CD8-positive, alpha-beta memory T cell (primary cell): Measurements from ENCODE around the gene MXD1. TPM values are rescaled to one million over a fixed set of nuclear protein-coding genes. Genes with fewer than 3 reads are reported as not detected.
A peak's percentile ranks its signal among the peaks of the same experiment; 100 is the strongest.

ENCODE experiments used
- CTCF ChIA-PET: fragments of 350-600 bp; sonication (Branson Sonifier 250); formaldehyde crosslinking; loops from one replicate; lab custom pipeline; 2021; ENCODE audit warnings: antibody characterized with exemption; lab: Charles Lee
- POLR2A ChIA-PET: fragments of 350-600 bp; sonication (Branson Sonifier 250); formaldehyde crosslinking; loops from one replicate; lab custom pipeline; 2021; ENCODE audit warnings: antibody characterized with exemption; lab: Charles Lee
- DNase-seq, 5 donors: peaks; one replicate each; pipeline versions ENCODE4 v3.0.0 to v3.0.0-alpha.2; 2020 to 2022; ENCODE audit warnings: mixed read lengths in 1 of 5
- H3K27ac ChIP-seq: one replicate; pipeline ENCODE4 v1.7.0; 2013; ENCODE audit warnings: low read depth, mild to moderate bottlenecking, low read length, moderate library complexity
- H3K27me3 ChIP-seq: 2 replicates; pipeline ENCODE4 v1.7.0; 2013; ENCODE audit warnings: low read length, mild to moderate bottlenecking; ENCODE audit not compliant: insufficient read depth, poor library complexity, severe bottlenecking
- H3K36me3 ChIP-seq: 2 replicates; pipeline ENCODE4 v1.7.0; 2013; ENCODE audit warnings: mild to moderate bottlenecking, low read length, moderate library complexity; ENCODE audit not compliant: insufficient read depth
- H3K4me1 ChIP-seq: 2 replicates; pipeline ENCODE4 v1.7.0; 2013; ENCODE audit warnings: mild to moderate bottlenecking, low read length, moderate library complexity; ENCODE audit not compliant: insufficient read depth
- H3K4me3 ChIP-seq: 2 replicates; pipeline ENCODE4 v1.7.0; 2013; ENCODE audit warnings: mild to moderate bottlenecking, low read length
- H3K9me3 ChIP-seq: 2 replicates; pipeline ENCODE4 v1.7.0; 2013; ENCODE audit warnings: mild to moderate bottlenecking, low read length
- H3K27ac Mint-ChIP-seq, 8 donors: one replicate each; pipeline ENCODE4 v1.8.0; 2020 to 2021; ENCODE audit warnings: mixed read lengths in 8 of 8, mild to moderate bottlenecking in 6 of 8, inconsistent platforms in 3 of 8, moderate library complexity in 3 of 8
- H3K27me3 Mint-ChIP-seq, 2 donors: one replicate each; pipeline ENCODE4 v1.8.0; 2020 to 2021; ENCODE audit warnings: mixed read lengths in 2 of 2, mild to moderate bottlenecking in 1 of 2, moderate library complexity in 1 of 2
- H3K36me3 Mint-ChIP-seq, 3 donors: one replicate each; pipeline ENCODE4 v1.8.0; 2020 to 2021; ENCODE audit warnings: mixed read lengths in 3 of 3, inconsistent platforms in 1 of 3, mild to moderate bottlenecking in 1 of 3
- H3K4me1 Mint-ChIP-seq, 3 donors: one replicate each; pipeline ENCODE4 v1.8.0; 2020 to 2021; ENCODE audit warnings: mixed read lengths in 3 of 3, inconsistent platforms in 1 of 3, mild to moderate bottlenecking in 1 of 3
- H3K4me3 Mint-ChIP-seq, 7 donors: one replicate each; pipeline ENCODE4 v1.8.0; 2020 to 2021; ENCODE audit warnings: mixed read lengths in 7 of 7, mild to moderate bottlenecking in 6 of 7, moderate library complexity in 4 of 7, inconsistent platforms in 2 of 7
- H3K9me3 Mint-ChIP-seq, 5 donors: one replicate each; pipeline ENCODE4 v1.8.0; 2020 to 2022; ENCODE audit warnings: mixed read lengths in 5 of 5, mild to moderate bottlenecking in 3 of 5, moderate library complexity in 2 of 5, inconsistent platforms in 1 of 5
- polyA plus RNA-seq: library from polyadenylated mRNA; unstranded; fragments of 300-500 nt; fragmentation: Illumina TruSeq; gene quantifications from one replicate; pipeline ENCODE4 v1.2.3, GENCODE V29; 2021
- total RNA-seq, 2 experiments: library from RNA; stranded (reverse); gene quantifications; one replicate each; pipeline ENCODE4 v1.2.3, GENCODE V29; 2021

The MXD1 gene
- total and polyA plus RNA-seq, 3 experiments from 2014 or later, result 7.2 to 10.5 (median 8.1) TPM

- Mint-ChIP-seq H3K36me3 (peaks cover 2 to 45% (median 23%) of the 10 kb centered on the region in 3 donors), H3K27ac (peak overlapping the region in 6 of 8 donors; percentile 26 to 70 (median 40)), H3K4me1 (peaks cover 26% of the 10 kb centered on the region in 3 donors), H3K4me3 (no peak overlapping the region), H3K9me3 (no peaks in the 10 kb centered on the region), H3K27me3 (no peaks in the 10 kb centered on the region)
- Histone ChIP-seq H3K9me3 (no peaks in the 10 kb centered on the region), H3K4me1 (peaks cover 25% of the 10 kb centered on the region), H3K36me3 (peaks cover 12% of the 10 kb centered on the region), H3K27me3 (no peaks in the 10 kb centered on the region), H3K4me3 (no peak overlapping the region), H3K27ac (no peak overlapping the region)
- DNase-seq, result no peak
- POLR2A ChIA-PET, result interaction anchor here (0.5 kb wide), 1 partner anchor 72 kb away, joined by 3 read pairs; no protein-coding TSS in a partner anchor
- CTCF ChIA-PET, result interaction anchor here (1.7 kb wide), 1 partner anchor 199 kb away, joined by 5 read pairs; no protein-coding TSS in a partner anchor
These were observed 29.1 kb downstream of the MXD1 start for GRCh38 chr2:69943843-69944525.

- POLR2A ChIA-PET, result no interaction called here
- no peaks in the 10 kb centered on the region for H3K9me3 Mint-ChIP-seq
These were observed 29.8 kb downstream of the MXD1 start for GRCh38 chr2:69944756-69945155.

GRCh38 chr2:69945441-69945840 lies 30.5 kb downstream of the MXD1 start:
- DNase-seq, result no peak
- Histone ChIP-seq H3K4me1 (peaks cover 25% of the 10 kb centered on the region), H3K4me3 (no peak overlapping the region), H3K27me3 (no peaks in the 10 kb centered on the region), H3K27ac (no peak overlapping the region), H3K36me3 (peaks cover 7% of the 10 kb centered on the region), H3K9me3 (no peaks in the 10 kb centered on the region)
- CTCF ChIA-PET, result interaction anchor here (1.7 kb wide), 1 partner anchor 197 kb away, joined by 5 read pairs; no protein-coding TSS in a partner anchor
- Mint-ChIP-seq H3K4me1 (peaks cover 26 to 28% (median 26%) of the 10 kb centered on the region in 3 donors), H3K36me3 (peaks cover 0 to 31% (median 14%) of the 10 kb centered on the region in 3 donors), H3K27ac (peak overlapping the region; percentile 73 to 96 (median 92)), H3K4me3 (peak overlapping the region in 5 of 7 donors; percentile 2 to 77 (median 58)), H3K27me3 (no peaks in the 10 kb centered on the region), H3K9me3 (no peaks in the 10 kb centered on the region)
- POLR2A ChIA-PET, result no interaction called here

More at GRCh38 chr2:69944756-69945155, 29.8 kb downstream of the MXD1 start:
- Mint-ChIP-seq H3K27ac (peak overlapping the region in 5 of 8 donors; percentile 30 to 83 (median 43)), H3K27me3 (no peaks in the 10 kb centered on the region), H3K36me3 (peaks cover 0 to 37% (median 18%) of the 10 kb centered on the region in 3 donors), H3K4me3 (no peak overlapping the region), H3K4me1 (peaks cover 26 to 28% (median 26%) of the 10 kb centered on the region in 3 donors)
- Histone ChIP-seq H3K27ac (no peak overlapping the region), H3K4me1 (peaks cover 25% of the 10 kb centered on the region), H3K9me3 (no peaks in the 10 kb centered on the region), H3K36me3 (peaks cover 10% of the 10 kb centered on the region), H3K4me3 (no peak overlapping the region), H3K27me3 (no peaks in the 10 kb centered on the region)
- CTCF ChIA-PET, result interaction anchor here (1.7 kb wide), 1 partner anchor 198 kb away, joined by 5 read pairs; no protein-coding TSS in a partner anchor
- no peak for DNase-seq

- Mint-ChIP-seq H3K4me1 (peaks cover 26 to 28% (median 26%) of the 10 kb centered on the region in 3 donors), H3K4me3 (peak overlapping the region in 6 of 7 donors; percentile 2 to 81 (median 64)), H3K36me3 (peaks cover 0 to 27% (median 11%) of the 10 kb centered on the region in 3 donors), H3K27me3 (no peaks in the 10 kb centered on the region), H3K27ac (peak overlapping the region; percentile 73 to 96 (median 92)), H3K9me3 (no peaks in the 10 kb centered on the region)
- H3K27me3 ChIP-seq, result no peaks in the 10 kb centered on the region
- H3K4me1 ChIP-seq, result peaks cover 25% of the 10 kb centered on the region
- POLR2A ChIA-PET, result interaction anchor here (0.9 to 1.3 kb wide), 2 partner anchors 32 to 142 kb away, joined by 5 to 7 read pairs; partner anchors contain the start of gene MXD1
- no peaks in the 10 kb centered on the region for H3K9me3 ChIP-seq
- DNase-seq, result no peak
- CTCF ChIA-PET, result interaction anchor here (1.0 to 1.7 kb wide), 4 partner anchors 32 to 197 kb away, joined by 3 to 5 read pairs (median 3); no protein-coding TSS in a partner anchor
- no peak overlapping the region for H3K4me3 ChIP-seq
- H3K27ac ChIP-seq, result peak overlapping the region; percentile 40
- peaks cover 3% of the 10 kb centered on the region for H3K36me3 ChIP-seq
These were observed 31.0 kb downstream of the MXD1 start for GRCh38 chr2:69945941-69946340.

- ChIA-PET CTCF (interaction anchor here (1.0 to 1.3 kb wide), 3 partner anchors 32 to 196 kb away, joined by 3 read pairs; no protein-coding TSS in a partner anchor), POLR2A (interaction anchor here (0.9 to 1.3 kb wide), 2 partner anchors 32 to 142 kb away, joined by 5 to 7 read pairs; partner anchors contain the start of gene MXD1)
- peak overlapping the region in 6 of 7 donors; percentile 46 to 81 (median 76) for H3K4me3 Mint-ChIP-seq
- peaks cover 26 to 28% (median 26%) of the 10 kb centered on the region in 3 donors for H3K4me1 Mint-ChIP-seq
- H3K4me1 ChIP-seq, result peaks cover 25% of the 10 kb centered on the region
- peaks cover 0 to 20% (median 9%) of the 10 kb centered on the region in 3 donors for H3K36me3 Mint-ChIP-seq
- no peaks in the 10 kb centered on the region for H3K9me3 Mint-ChIP-seq
- H3K9me3 ChIP-seq, result no peaks in the 10 kb centered on the region
- no peaks in the 10 kb centered on the region for H3K36me3 ChIP-seq
- no peaks in the 10 kb centered on the region for H3K27me3 ChIP-seq
- H3K27ac Mint-ChIP-seq, result peak overlapping the region; percentile 73 to 96 (median 92)
- no peak overlapping the region for H3K4me3 ChIP-seq
- no peaks in the 10 kb centered on the region for H3K27me3 Mint-ChIP-seq
- H3K27ac ChIP-seq, result peak overlapping the region; percentile 40
- DNase-seq, result peak; percentile 25 to 74 (median 46)
These were observed 31.7 kb downstream of the MXD1 start for GRCh38 chr2:69946351-69947324.

- H3K4me1 ChIP-seq, result peaks cover 25% of the 10 kb centered on the region
These were observed 32.5 kb downstream of the MXD1 start for GRCh38 chr2:69947325-69947931.

More at GRCh38 chr2:69947325-69947931, 32.5 kb downstream of the MXD1 start:
- no peaks in the 10 kb centered on the region for H3K9me3 ChIP-seq
- Mint-ChIP-seq H3K9me3 (no peaks in the 10 kb centered on the region), H3K27ac (peak overlapping the region; percentile 73 to 97 (median 93)), H3K36me3 (peaks cover 0 to 12% (median 6%) of the 10 kb centered on the region in 3 donors), H3K27me3 (no peaks in the 10 kb centered on the region), H3K4me1 (peaks cover 26 to 28% (median 26%) of the 10 kb centered on the region in 3 donors), H3K4me3 (peak overlapping the region in 4 of 7 donors; percentile 24 to 54 (median 39))
- CTCF ChIA-PET, result no interaction called here
- DNase-seq, result no peak
- H3K27ac ChIP-seq, result peak overlapping the region; percentile 40
- H3K36me3 ChIP-seq, result no peaks in the 10 kb centered on the region
- POLR2A ChIA-PET, result no interaction called here
- H3K27me3 ChIP-seq, result no peaks in the 10 kb centered on the region
- H3K4me3 ChIP-seq, result no peak overlapping the region
